HG02678 (cell line): Measurements from ENCODE around the gene CIZ1.
"Not testable (repeated sequence)": the region's sequence is repeated elsewhere in the genome, so short reads cannot be mapped to it uniquely, and the experiment has no call there.

ENCODE experiments used
- ATAC-seq: cut with Tn5 transposase; IDR thresholded peaks from one replicate; pipeline ENCODE4 v1.9.1; 2021; ENCODE audit warnings: mild to moderate bottlenecking, moderate library complexity; ENCODE audit not compliant: unreplicated experiment

The CIZ1 gene

GRCh38 chr9:128149001-128149701 is 42.2 kb downstream of the CIZ1 start, which contains the start of gene LCN2:
Gene LCN2 (plus strand): TSS chr9:128149453. CDS start chr9:128149526, 73 bp downstream.
- ATAC-seq: no peak

DNA sequence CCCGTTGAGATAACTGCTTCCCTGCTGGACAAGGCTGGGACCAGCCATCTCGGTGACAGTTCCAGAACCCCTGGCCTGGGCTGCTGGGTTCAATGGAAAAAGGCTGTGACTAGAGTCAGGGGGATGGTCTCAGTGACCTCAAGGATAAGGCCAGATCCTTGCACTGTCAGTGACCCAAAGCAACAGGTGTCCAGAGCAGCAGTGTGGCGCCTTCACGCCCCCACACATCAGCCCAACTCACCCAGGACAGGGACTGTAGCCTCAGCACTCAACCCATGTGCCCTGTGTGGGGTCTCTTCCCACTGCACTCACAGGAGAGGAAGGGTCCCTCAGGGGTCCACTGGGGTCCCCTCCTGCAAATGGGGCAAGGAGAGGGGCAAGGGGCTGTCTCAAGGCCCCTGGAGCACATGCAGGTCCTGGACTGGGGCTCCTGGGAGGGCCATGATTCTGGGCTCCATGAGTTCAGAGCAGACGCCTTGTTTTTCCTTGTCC is 42.8 kb downstream of the CIZ1 start:
- ATAC-seq: no peak

- no peak for ATAC-seq
Observed at GRCh38 chr9:128146591-128147120, 44.7 kb downstream of the CIZ1 start.

GRCh38 chr9:128145951-128146351 is 45.4 kb downstream of the CIZ1 start:
- no peak for ATAC-seq

DNA sequence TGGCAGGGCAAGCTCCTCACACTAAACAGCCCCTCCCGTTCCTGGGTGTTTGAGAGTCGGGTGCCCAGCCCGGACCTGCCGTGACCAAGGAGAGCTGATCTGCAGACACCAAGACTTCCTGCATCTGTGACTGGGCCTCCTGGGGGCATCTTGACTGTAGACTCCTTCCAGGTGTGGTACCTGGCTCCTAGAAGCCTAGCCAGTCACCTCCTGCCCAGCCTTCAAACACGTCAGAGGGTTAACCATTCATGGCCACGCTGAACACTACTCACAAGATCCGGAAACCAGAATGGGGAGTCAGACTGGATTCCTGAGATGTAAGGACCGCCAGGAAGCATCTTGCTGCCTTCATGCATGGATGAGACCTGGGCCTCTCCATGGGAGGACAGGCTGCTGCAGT is 45.8 kb downstream of the CIZ1 start:
- no peak for ATAC-seq

DNA sequence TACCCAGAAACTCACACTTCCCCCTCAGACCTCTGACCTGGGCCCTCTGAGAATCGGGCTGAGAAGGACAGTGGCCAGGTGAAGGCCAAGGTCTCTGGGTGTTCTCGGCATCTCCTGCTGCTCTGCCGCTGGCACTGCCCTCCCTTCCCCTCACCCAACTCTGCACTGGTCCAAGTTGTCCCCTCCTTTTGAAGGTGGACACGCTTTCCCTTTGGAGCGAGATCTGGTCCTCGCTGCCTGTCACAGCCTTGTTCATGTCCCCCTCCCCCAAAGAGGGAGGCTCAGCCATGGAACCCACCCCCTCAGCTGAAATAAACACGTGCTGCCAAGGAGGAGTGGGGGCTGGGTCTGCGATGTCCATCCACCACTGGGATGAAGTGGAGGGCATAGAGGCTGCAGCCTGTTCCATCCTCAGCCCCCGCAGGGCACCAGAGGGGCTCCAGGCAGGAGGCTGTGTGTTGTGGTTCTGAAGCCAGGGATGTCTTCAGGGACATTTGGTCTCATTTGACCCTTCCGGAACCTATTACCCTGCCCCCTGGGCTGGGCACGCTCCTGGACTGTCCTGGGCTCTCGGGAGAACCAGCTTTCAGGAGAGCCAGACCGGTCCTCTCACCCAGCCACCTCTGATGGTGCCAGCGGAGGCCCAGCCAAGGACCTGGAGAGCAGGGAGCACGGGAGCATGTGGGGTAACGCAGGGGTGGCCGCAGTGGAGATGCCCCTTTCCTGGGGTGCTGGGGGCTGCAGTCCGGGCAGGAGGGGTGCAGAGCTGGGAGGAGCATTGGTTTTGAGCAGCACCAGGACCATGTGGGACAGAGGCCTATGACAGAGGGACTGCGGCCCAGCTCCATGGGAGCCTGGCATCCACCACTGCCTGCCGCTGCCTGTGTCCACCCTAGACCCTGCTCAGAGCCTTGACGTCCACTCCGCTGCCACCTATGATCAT is 46.9 kb downstream of the CIZ1 start:
- no peak for ATAC-seq

GRCh38 chr9:128143525-128144238 is 47.7 kb downstream of the CIZ1 start:
- ATAC-seq: no peak

- ATAC-seq: no peak
Observed at GRCh38 chr9:128142596-128142995, 48.8 kb downstream of the CIZ1 start.

DNA sequence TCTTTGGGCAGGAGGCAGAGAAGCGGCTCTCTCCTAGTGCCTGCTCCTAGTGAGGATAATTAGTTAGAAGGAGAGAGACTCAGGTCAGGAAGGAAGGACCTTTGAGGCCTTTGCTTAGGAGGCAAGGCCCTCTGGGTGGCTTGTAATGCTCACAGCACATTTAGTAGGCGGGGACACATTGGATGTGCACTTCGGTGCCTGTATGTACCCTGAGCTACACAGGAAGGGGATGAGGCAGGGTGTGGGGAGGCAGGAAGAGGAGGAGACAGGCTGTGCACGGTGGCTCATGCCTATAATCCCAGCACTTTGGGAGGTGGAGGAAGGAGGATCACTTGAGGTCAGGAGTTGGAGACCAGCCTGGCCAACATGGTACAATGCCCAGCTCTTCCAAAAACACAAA is 49.3 kb downstream of the CIZ1 start:
- no peak for ATAC-seq

- no peak for ATAC-seq
Observed at GRCh38 chr9:128141604-128142003, 49.8 kb downstream of the CIZ1 start.

DNA sequence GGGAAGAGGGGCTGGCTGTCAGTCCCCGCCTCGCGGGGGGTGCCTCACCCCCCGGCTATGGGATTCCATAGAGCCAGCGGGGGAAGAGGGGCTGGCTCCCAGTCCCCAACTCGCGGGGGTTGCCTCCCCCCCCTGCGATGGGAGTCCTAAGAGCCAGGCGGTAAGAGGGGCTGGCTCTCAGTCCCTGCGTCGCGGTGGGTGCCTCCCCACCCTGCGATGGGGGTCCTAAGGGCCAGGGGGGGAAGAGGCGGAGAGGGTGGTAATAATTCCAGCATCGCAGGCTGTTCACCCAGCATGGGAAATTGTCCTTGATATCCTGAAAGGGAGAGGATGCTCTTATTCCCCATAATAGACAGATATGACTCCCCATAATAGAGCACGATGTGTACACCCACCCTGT is 51.8 kb downstream of the CIZ1 start:
- ATAC-seq: no peak

DNA sequence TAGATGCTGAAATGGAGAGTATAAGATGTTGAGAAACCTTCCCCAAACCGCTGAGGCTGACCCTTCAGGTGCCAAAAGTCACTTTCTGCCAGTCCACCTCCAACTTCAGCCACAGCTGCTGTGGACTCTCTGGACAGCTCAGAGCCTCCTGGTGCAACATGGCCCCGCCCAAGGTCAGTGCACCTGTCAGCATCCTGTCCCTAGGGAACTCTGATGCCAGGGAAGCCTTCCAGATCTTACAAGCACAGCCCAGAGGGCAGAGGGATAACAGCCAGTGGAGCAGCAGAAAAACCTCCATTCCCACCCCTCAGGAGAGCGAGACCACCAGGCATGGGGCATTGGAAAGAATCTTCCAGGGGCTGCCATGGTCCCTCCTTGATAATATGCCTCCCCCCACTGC is 53.4 kb downstream of the CIZ1 start:
- ATAC-seq: no peak

- no peak for ATAC-seq
Observed at GRCh38 chr9:128136816-128137793, 54.3 kb downstream of the CIZ1 start.

DNA sequence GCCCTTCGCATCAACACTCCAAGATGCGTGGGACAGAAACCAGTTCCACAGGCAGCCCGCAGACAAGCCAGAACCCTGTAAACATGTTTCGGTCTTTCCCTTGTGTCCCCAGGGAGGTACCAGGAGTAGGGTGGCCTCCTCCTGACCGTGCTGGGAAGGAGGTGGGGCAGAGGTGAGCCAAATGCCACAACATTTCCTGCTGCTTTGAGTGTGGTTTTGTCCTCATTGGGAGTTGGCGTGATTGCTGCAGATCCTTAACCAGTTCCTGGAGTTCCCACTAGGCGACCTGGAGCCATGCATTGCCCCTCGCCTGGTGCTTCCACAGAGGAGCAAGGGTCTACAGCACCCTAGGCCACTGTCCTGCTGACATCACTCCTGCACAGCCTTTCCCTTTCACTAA is 55.8 kb downstream of the CIZ1 start:
- ATAC-seq: not testable (repeated sequence)

- not testable (repeated sequence) for ATAC-seq
Observed at GRCh38 chr9:128132139-128132538, 59.2 kb downstream of the CIZ1 start.

GRCh38 chr9:128131346-128131745 is 60.0 kb downstream of the CIZ1 start:
- not testable (repeated sequence) for ATAC-seq

DNA sequence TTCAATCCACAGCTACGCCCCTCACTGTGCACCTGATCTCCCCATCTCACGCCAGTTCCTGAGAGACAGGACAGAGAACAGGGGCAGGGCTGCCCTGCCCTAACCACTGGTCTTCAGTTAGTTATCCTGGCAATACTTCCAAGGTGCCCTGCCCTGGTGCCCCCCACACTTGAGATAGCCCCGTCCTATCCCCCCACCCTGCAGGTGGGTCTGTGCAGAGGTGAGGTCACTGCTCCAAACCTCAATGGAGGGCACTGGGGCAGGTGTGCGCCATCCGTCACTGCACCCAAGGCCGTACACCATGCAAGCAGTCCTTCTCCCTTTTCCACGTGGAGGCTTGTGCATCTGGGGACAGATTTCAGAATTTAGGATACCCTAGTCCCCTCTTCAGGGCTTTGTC is 60.7 kb downstream of the CIZ1 start:
- not testable (repeated sequence) for ATAC-seq

- not testable (repeated sequence) for ATAC-seq
Observed at GRCh38 chr9:128129976-128130590, 61.3 kb downstream of the CIZ1 start.
